ENCODE measurements around the gene ENTPD2. TPM values are rescaled to one million over a fixed set of nuclear protein-coding genes. Genes with fewer than 3 reads are reported as not detected.

The ENTPD2 gene
- total RNA-seq, 1 experiment from 2014 or later: 8.3 TPM

DNA sequence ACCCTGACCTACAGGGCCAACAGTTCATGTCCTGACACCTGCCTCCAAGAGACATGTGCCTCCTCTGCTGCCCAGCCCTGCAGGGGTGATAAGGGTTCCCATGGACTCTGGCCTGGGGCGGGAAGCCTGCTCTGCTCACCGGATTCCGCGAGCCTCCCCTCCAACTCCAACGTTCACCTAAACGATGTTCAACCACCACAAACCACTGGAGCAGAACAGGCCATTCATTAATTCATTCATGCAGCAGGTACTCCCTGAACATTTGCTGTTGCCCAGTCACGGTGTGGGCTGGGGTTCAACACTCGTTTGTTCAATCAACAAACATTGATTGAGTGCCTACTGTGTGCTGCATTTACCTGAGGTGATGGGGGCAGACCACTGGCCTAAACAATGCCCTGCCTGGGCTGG, 20.1 kb upstream of the ENTPD2 start:
- POLR2A ChIA-PET: no interaction called here
- Mint-ChIP-seq H3K4me1 (peaks cover 24% of the 10 kb centered on the region), H3K27me3 (ENCODE audit: low read depth) (peaks cover 24% of the 10 kb centered on the region), H3K36me3 (no peaks in the 10 kb centered on the region), H3K4me3 (no peak overlapping the region), H3K27ac (no peak overlapping the region), H3K9me3 (no peaks in the 10 kb centered on the region)
- TF ChIP-seq, protein P1, sequence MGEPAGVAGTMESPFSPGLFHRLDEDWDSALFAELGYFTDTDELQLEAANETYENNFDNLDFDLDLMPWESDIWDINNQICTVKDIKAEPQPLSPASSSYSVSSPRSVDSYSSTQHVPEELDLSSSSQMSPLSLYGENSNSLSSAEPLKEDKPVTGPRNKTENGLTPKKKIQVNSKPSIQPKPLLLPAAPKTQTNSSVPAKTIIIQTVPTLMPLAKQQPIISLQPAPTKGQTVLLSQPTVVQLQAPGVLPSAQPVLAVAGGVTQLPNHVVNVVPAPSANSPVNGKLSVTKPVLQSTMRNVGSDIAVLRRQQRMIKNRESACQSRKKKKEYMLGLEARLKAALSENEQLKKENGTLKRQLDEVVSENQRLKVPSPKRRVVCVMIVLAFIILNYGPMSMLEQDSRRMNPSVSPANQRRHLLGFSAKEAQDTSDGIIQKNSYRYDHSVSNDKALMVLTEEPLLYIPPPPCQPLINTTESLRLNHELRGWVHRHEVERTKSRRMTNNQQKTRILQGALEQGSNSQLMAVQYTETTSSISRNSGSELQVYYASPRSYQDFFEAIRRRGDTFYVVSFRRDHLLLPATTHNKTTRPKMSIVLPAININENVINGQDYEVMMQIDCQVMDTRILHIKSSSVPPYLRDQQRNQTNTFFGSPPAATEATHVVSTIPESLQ (CRISPR knock-in tag; IDR thresholded peaks at IDR 0.05): no peak
- no peak for TF ChIP-seq NR2C2 (CRISPR knock-in tag; IDR thresholded peaks at IDR 0.05)
- TF ChIP-seq USF1 (CRISPR knock-in tag; IDR thresholded peaks at IDR 0.05): no peak
- no peak for TF ChIP-seq HMGXB4 (CRISPR knock-in tag; IDR thresholded peaks at IDR 0.05)
- TF ChIP-seq, protein P2, sequence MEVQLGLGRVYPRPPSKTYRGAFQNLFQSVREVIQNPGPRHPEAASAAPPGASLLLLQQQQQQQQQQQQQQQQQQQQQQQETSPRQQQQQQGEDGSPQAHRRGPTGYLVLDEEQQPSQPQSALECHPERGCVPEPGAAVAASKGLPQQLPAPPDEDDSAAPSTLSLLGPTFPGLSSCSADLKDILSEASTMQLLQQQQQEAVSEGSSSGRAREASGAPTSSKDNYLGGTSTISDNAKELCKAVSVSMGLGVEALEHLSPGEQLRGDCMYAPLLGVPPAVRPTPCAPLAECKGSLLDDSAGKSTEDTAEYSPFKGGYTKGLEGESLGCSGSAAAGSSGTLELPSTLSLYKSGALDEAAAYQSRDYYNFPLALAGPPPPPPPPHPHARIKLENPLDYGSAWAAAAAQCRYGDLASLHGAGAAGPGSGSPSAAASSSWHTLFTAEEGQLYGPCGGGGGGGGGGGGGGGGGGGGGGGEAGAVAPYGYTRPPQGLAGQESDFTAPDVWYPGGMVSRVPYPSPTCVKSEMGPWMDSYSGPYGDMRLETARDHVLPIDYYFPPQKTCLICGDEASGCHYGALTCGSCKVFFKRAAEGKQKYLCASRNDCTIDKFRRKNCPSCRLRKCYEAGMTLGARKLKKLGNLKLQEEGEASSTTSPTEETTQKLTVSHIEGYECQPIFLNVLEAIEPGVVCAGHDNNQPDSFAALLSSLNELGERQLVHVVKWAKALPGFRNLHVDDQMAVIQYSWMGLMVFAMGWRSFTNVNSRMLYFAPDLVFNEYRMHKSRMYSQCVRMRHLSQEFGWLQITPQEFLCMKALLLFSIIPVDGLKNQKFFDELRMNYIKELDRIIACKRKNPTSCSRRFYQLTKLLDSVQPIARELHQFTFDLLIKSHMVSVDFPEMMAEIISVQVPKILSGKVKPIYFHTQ (CRISPR knock-in tag; IDR thresholded peaks at IDR 0.05): no peak
- TF ChIP-seq ZNF232 (CRISPR knock-in tag; IDR thresholded peaks at IDR 0.05): no peak
- no peak for ATAC-seq
- CTCF ChIA-PET: interaction anchor here (1.0 to 3.8 kb wide), 4 partner anchors 10 to 45 kb away, joined by 3 to 23 read pairs (median 6); no protein-coding TSS in a partner anchor
- DNase-seq (ENCODE audit: low spot score): no peak

GRCh38 chr9:137071282-137071681, 17.4 kb upstream of the ENTPD2 start:
- POLR2A ChIA-PET: interaction anchor here (0.6 to 2.9 kb wide), 3 partner anchors 14 to 170 kb away, joined by 3 to 21 read pairs (median 5); partner anchors contain the start of gene MAN1B1
- ATAC-seq: no peak
- no peaks in the 10 kb centered on the region for H3K36me3 Mint-ChIP-seq
- H3K4me3 Mint-ChIP-seq: peak overlapping the region; percentile 71
- peaks cover 36% of the 10 kb centered on the region for H3K4me1 Mint-ChIP-seq
- peaks cover 7% of the 10 kb centered on the region for H3K27me3 Mint-ChIP-seq (ENCODE audit: low read depth)
- CTCF ChIA-PET: interaction anchor here (1.0 to 10.4 kb wide), 19 partner anchors 15 to 308 kb away, joined by 3 to 240 read pairs (median 7); partner anchors contain the start of genes ABCA2, ENTPD2, MAN1B1 and NPDC1
- H3K27ac Mint-ChIP-seq: peak overlapping the region; percentile 95
- DNase-seq (ENCODE audit: low spot score): no peak
- H3K9me3 Mint-ChIP-seq: no peaks in the 10 kb centered on the region
- TF ChIP-seq ZNF121 (CRISPR knock-in tag; IDR thresholded peaks at IDR 0.05): no peak
- TF ChIP-seq NFE2L1 (CRISPR knock-in tag; IDR thresholded peaks at IDR 0.05): no peak
- TF ChIP-seq JUN (CRISPR knock-in tag; IDR thresholded peaks at IDR 0.05): no peak
- no peak for TF ChIP-seq FOXK1 (CRISPR knock-in tag; IDR thresholded peaks at IDR 0.05)
- no peak for TF ChIP-seq IRF2 (CRISPR knock-in tag; IDR thresholded peaks at IDR 0.05; ENCODE audit: borderline replicate concordance, low read depth)
- TF ChIP-seq ARID4B (CRISPR knock-in tag; IDR thresholded peaks at IDR 0.05; ENCODE audit: borderline replicate concordance): no peak
- no peak for TF ChIP-seq MYBL2 (CRISPR knock-in tag; IDR thresholded peaks at IDR 0.05)
- no peak for TF ChIP-seq ETV6 (CRISPR knock-in tag; IDR thresholded peaks at IDR 0.05)
- TF ChIP-seq, protein P3, sequence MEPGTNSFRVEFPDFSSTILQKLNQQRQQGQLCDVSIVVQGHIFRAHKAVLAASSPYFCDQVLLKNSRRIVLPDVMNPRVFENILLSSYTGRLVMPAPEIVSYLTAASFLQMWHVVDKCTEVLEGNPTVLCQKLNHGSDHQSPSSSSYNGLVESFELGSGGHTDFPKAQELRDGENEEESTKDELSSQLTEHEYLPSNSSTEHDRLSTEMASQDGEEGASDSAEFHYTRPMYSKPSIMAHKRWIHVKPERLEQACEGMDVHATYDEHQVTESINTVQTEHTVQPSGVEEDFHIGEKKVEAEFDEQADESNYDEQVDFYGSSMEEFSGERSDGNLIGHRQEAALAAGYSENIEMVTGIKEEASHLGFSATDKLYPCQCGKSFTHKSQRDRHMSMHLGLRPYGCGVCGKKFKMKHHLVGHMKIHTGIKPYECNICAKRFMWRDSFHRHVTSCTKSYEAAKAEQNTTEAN (CRISPR knock-in tag; IDR thresholded peaks at IDR 0.05): no peak
- TF ChIP-seq ZNF512 (CRISPR knock-in tag; IDR thresholded peaks at IDR 0.05; ENCODE audit: borderline replicate concordance): no peak
- TF ChIP-seq ATF2 (CRISPR knock-in tag; IDR thresholded peaks at IDR 0.05; ENCODE audit: borderline replicate concordance, low read depth): no peak
- TF ChIP-seq SMAD3 (CRISPR knock-in tag; IDR thresholded peaks at IDR 0.05; ENCODE audit: borderline replicate concordance): no peak
